ENCODE data around the gene CHI3L2.

The CHI3L2 gene

GRCh38 chr1:111219557-111220286, 7.8 kb upstream of the CHI3L2 start:
- DNase-seq (ENCODE audit: extremely low read depth in 1 of 2, low read depth in 1 of 2) = peak in 1 of 2 donors; percentile 59

GRCh38 chr1:111220302-111220890, 7.1 kb upstream of the CHI3L2 start:
- no peak for DNase-seq (ENCODE audit: extremely low read depth in 1 of 2, low read depth in 1 of 2)

GRCh38 chr1:111221276-111221632, 6.3 kb upstream of the CHI3L2 start:
- no peak for DNase-seq (ENCODE audit: extremely low read depth in 1 of 2, low read depth in 1 of 2)

GRCh38 chr1:111221633-111222291, 5.8 kb upstream of the CHI3L2 start:
- peak in 1 of 2 donors; percentile 67 for DNase-seq (ENCODE audit: extremely low read depth in 1 of 2, low read depth in 1 of 2)

GRCh38 chr1:111222308-111223125, 5.0 kb upstream of the CHI3L2 start:
- DNase-seq (ENCODE audit: extremely low read depth in 1 of 2, low read depth in 1 of 2) = peak; percentile 62 to 68

GRCh38 chr1:111223126-111223685, 4.3 kb upstream of the CHI3L2 start:
- no peak for DNase-seq (ENCODE audit: extremely low read depth in 1 of 2, low read depth in 1 of 2)

GRCh38 chr1:111225091-111225490, 2.4 kb upstream of the CHI3L2 start:
- DNase-seq (ENCODE audit: extremely low read depth in 1 of 2, low read depth in 1 of 2) = no peak

GRCh38 chr1:111225717-111226400, 1.7 kb upstream of the CHI3L2 start:
- DNase-seq (ENCODE audit: extremely low read depth in 1 of 2, low read depth in 1 of 2) = no peak

- no peak for DNase-seq (ENCODE audit: extremely low read depth in 1 of 2, low read depth in 1 of 2)
Measured at GRCh38 chr1:111227851-111228747, 586 bp downstream of the CHI3L2 start.

- no peak for DNase-seq (ENCODE audit: extremely low read depth in 1 of 2, low read depth in 1 of 2)
Measured at GRCh38 chr1:111228748-111229126, 1.2 kb downstream of the CHI3L2 start.

- no peak for DNase-seq (ENCODE audit: extremely low read depth in 1 of 2, low read depth in 1 of 2)
Measured at GRCh38 chr1:111232134-111232533, 4.6 kb downstream of the CHI3L2 start.

GRCh38 chr1:111234258-111234657, 6.7 kb downstream of the CHI3L2 start:
- DNase-seq (ENCODE audit: extremely low read depth in 1 of 2, low read depth in 1 of 2) = no peak

- no peak for DNase-seq (ENCODE audit: extremely low read depth in 1 of 2, low read depth in 1 of 2)
Measured at GRCh38 chr1:111234866-111235265, 7.4 kb downstream of the CHI3L2 start.

GRCh38 chr1:111236379-111236778, 8.9 kb downstream of the CHI3L2 start:
- no peak for DNase-seq (ENCODE audit: extremely low read depth in 1 of 2, low read depth in 1 of 2)

- DNase-seq (ENCODE audit: extremely low read depth in 1 of 2, low read depth in 1 of 2) = no peak
Measured at GRCh38 chr1:111236806-111237205, 9.3 kb downstream of the CHI3L2 start.

- no peak for DNase-seq (ENCODE audit: extremely low read depth in 1 of 2, low read depth in 1 of 2)
Measured at GRCh38 chr1:111238056-111238795, 10.7 kb downstream of the CHI3L2 start.

- no peak for DNase-seq (ENCODE audit: extremely low read depth in 1 of 2, low read depth in 1 of 2)
Measured at GRCh38 chr1:111241797-111242196, 14.3 kb downstream of the CHI3L2 start.

GRCh38 chr1:111242805-111243523, 15.5 kb downstream of the CHI3L2 start:
- no peak for DNase-seq (ENCODE audit: extremely low read depth in 1 of 2, low read depth in 1 of 2)
